ENCODE data around the gene DOCK2.

The DOCK2 gene

DNA sequence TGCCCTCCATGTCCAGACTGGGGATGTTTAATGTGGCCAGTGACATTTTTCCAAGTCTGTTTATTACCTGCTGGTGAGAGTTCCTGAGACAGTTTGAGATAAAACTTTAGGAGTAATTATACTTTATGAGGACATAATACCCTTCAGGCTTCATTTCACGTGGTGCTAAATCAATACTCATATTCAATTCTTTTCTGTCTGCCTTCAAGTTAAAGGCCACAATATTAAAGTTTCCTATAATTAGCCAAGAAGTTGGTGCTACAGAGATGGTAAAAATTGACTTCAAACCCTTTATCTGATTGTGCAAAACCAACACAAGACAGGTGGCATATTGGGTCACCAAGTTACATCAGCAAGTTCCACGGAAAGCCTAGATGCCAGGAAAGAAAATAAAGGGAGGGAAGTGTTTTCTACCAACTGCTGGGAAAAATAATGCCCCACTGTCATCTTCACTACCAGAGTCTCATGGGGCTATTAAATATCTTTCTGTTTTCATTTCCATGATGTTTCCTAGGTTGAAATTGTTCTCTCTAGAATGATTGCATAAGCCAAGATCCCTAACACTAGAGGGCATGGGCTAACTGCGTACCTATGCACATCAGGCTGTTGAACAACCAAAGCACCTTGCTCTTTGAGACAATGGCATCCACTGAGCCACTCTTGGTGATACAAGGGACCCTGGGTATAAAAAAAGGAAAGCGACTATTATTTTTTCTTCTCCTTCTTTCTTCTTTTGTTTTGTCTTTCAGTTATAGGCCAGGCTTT is 274.6 kb downstream of the DOCK2 start (continued):
- TF ChIP-seq, protein P1, sequence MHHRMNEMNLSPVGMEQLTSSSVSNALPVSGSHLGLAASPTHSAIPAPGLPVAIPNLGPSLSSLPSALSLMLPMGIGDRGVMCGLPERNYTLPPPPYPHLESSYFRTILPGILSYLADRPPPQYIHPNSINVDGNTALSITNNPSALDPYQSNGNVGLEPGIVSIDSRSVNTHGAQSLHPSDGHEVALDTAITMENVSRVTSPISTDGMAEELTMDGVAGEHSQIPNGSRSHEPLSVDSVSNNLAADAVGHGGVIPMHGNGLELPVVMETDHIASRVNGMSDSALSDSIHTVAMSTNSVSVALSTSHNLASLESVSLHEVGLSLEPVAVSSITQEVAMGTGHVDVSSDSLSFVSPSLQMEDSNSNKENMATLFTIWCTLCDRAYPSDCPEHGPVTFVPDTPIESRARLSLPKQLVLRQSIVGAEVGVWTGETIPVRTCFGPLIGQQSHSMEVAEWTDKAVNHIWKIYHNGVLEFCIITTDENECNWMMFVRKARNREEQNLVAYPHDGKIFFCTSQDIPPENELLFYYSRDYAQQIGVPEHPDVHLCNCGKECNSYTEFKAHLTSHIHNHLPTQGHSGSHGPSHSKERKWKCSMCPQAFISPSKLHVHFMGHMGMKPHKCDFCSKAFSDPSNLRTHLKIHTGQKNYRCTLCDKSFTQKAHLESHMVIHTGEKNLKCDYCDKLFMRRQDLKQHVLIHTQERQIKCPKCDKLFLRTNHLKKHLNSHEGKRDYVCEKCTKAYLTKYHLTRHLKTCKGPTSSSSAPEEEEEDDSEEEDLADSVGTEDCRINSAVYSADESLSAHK (tag by site-specific recombination; IDR thresholded peaks at IDR 0.05), result 0 out of 2 replicates have a peak, but pooled peaks have one; percentile 13
- no peak for TF ChIP-seq WT1 (tag by site-specific recombination; IDR thresholded peaks at IDR 0.05)
- TF ChIP-seq, protein P2, sequence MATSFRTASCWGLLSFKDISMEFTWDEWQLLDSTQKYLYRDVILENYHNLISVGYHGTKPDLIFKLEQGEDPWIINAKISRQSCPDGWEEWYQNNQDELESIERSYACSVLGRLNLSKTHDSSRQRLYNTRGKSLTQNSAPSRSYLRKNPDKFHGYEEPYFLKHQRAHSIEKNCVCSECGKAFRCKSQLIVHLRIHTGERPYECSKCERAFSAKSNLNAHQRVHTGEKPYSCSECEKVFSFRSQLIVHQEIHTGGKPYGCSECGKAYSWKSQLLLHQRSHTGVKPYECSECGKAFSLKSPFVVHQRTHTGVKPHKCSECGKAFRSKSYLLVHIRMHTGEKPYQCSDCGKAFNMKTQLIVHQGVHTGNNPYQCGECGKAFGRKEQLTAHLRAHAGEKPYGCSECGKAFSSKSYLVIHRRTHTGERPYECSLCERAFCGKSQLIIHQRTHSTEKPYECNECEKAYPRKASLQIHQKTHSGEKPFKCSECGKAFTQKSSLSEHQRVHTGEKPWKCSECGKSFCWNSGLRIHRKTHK (tag by site-specific recombination; IDR thresholded peaks at IDR 0.05), result no peak
- no peak for TF ChIP-seq ZNF121 (tag by site-specific recombination; IDR thresholded peaks at IDR 0.05)
- no peak for TF ChIP-seq ZNF555 (tag by site-specific recombination; conservative IDR thresholded peaks at IDR 0.05)
- TF ChIP-seq ZNF354C (tag by site-specific recombination; IDR thresholded peaks at IDR 0.05; ENCODE audit: borderline replicate concordance, low read depth), result no peak
- no peak for TF ChIP-seq ZNF791 (tag by site-specific recombination; IDR thresholded peaks at IDR 0.05)
- TF ChIP-seq, protein P3, sequence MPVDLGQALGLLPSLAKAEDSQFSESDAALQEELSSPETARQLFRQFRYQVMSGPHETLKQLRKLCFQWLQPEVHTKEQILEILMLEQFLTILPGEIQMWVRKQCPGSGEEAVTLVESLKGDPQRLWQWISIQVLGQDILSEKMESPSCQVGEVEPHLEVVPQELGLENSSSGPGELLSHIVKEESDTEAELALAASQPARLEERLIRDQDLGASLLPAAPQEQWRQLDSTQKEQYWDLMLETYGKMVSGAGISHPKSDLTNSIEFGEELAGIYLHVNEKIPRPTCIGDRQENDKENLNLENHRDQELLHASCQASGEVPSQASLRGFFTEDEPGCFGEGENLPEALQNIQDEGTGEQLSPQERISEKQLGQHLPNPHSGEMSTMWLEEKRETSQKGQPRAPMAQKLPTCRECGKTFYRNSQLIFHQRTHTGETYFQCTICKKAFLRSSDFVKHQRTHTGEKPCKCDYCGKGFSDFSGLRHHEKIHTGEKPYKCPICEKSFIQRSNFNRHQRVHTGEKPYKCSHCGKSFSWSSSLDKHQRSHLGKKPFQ (tag by site-specific recombination; IDR thresholded peaks at IDR 0.05), result no peak; the same call in 1 of the 2 replicates
- TF ChIP-seq ZNF37A (tag by site-specific recombination; IDR thresholded peaks at IDR 0.05), result no peak
- no peak for TF ChIP-seq ZFP37 (tag by site-specific recombination; IDR thresholded peaks at IDR 0.05)

DNA sequence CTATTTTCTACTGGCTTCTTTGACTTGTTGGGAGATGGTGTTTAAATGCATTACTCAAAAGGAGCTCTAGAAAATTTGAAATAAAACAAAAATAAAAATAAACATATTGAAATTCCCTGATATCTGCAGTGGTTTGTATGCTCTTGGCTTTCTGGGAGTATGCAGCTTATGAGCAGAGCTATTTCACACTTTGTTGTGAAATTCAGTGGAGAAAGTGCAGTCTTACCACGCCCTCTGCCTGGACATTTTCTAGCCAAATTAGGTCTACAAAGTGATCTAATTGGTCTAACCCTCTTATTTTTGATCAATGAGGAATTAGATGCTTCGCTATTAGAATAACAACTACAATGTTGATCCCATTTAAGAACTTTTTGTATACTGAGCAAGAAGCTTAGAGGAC is 276.4 kb downstream of the DOCK2 start:
- Histone ChIP-seq H3K9me3 (ENCODE audit: control insufficient read depth, insufficient read depth, low read depth, low read length) (no peaks in the 10 kb centered on the region), H3K36me3 (ENCODE audit: control insufficient read depth in 2 of 2, insufficient read depth in 1 of 2, low read length in 2 of 2) (no peaks in the 10 kb centered on the region), H3K27ac (ENCODE audit: extremely low read depth, low read depth, low read length) (no peak overlapping the region), H3K4me1 (ENCODE audit: control insufficient read depth, insufficient read depth, low read length) (no peaks in the 10 kb centered on the region), H3K4me3 (ENCODE audit: low read depth, low read length) (no peak overlapping the region)
- no peak for TF ChIP-seq ZNF555 (tag by site-specific recombination; conservative IDR thresholded peaks at IDR 0.05)
- no peak for TF ChIP-seq ZNF416 (tag by site-specific recombination; IDR thresholded peaks at IDR 0.05)
- ChIA-PET CTCF (interaction anchor here (0.8 to 1.6 kb wide), 3 partner anchors 13 to 212 kb away, joined by 3 to 5 read pairs (median 3); partner anchors contain the start of gene INSYN2B), POLR2A (no interaction called here)

DNA sequence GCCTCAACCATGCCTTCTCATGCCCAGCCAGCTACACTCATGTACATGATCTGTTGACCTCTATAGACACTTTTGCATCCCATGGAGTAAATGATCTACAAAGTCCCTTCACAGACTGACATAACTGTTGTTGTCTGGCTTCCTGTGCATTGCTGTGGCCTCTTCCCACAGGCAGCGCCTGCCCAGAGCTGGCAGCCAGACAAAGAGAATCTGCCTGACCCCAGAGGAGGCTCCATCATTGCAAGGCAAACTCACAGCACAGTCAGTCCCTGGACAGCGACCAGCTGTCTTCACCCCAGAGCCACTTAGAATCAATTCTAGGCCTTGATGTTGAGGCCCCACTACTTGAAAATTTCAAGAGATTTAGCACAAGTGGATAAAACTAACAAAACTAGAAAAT is 277.7 kb downstream of the DOCK2 start:
- Histone ChIP-seq H3K4me1 (ENCODE audit: control insufficient read depth, insufficient read depth, low read length) (no peaks in the 10 kb centered on the region), H3K27ac (ENCODE audit: extremely low read depth, low read depth, low read length) (no peak overlapping the region), H3K4me3 (ENCODE audit: low read depth, low read length) (no peak overlapping the region), H3K9me3 (ENCODE audit: control insufficient read depth, insufficient read depth, low read depth, low read length) (no peaks in the 10 kb centered on the region), H3K36me3 (ENCODE audit: control insufficient read depth in 2 of 2, insufficient read depth in 1 of 2, low read length in 2 of 2) (no peaks in the 10 kb centered on the region)
- POLR2A ChIA-PET, result no interaction called here
- CTCF ChIA-PET, result no interaction called here
- TF ChIP-seq, protein P4, sequence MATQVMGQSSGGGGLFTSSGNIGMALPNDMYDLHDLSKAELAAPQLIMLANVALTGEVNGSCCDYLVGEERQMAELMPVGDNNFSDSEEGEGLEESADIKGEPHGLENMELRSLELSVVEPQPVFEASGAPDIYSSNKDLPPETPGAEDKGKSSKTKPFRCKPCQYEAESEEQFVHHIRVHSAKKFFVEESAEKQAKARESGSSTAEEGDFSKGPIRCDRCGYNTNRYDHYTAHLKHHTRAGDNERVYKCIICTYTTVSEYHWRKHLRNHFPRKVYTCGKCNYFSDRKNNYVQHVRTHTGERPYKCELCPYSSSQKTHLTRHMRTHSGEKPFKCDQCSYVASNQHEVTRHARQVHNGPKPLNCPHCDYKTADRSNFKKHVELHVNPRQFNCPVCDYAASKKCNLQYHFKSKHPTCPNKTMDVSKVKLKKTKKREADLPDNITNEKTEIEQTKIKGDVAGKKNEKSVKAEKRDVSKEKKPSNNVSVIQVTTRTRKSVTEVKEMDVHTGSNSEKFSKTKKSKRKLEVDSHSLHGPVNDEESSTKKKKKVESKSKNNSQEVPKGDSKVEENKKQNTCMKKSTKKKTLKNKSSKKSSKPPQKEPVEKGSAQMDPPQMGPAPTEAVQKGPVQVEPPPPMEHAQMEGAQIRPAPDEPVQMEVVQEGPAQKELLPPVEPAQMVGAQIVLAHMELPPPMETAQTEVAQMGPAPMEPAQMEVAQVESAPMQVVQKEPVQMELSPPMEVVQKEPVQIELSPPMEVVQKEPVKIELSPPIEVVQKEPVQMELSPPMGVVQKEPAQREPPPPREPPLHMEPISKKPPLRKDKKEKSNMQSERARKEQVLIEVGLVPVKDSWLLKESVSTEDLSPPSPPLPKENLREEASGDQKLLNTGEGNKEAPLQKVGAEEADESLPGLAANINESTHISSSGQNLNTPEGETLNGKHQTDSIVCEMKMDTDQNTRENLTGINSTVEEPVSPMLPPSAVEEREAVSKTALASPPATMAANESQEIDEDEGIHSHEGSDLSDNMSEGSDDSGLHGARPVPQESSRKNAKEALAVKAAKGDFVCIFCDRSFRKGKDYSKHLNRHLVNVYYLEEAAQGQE (tag by site-specific recombination; IDR thresholded peaks at IDR 0.05), result peak; percentile 91
- TF ChIP-seq ZNF777 (tag by site-specific recombination; IDR thresholded peaks at IDR 0.05; ENCODE audit: borderline replicate concordance), result no peak

Measured in HEK293 (cell line).